ENCODE data around the gene ATIC. TPM values are rescaled to one million over a fixed set of nuclear protein-coding genes. Genes with fewer than 3 reads are reported as not detected.

ATIC gene
- total and polyA plus RNA-seq, 12 donors = 33.7 to 164 (median 83.3) TPM

DNA sequence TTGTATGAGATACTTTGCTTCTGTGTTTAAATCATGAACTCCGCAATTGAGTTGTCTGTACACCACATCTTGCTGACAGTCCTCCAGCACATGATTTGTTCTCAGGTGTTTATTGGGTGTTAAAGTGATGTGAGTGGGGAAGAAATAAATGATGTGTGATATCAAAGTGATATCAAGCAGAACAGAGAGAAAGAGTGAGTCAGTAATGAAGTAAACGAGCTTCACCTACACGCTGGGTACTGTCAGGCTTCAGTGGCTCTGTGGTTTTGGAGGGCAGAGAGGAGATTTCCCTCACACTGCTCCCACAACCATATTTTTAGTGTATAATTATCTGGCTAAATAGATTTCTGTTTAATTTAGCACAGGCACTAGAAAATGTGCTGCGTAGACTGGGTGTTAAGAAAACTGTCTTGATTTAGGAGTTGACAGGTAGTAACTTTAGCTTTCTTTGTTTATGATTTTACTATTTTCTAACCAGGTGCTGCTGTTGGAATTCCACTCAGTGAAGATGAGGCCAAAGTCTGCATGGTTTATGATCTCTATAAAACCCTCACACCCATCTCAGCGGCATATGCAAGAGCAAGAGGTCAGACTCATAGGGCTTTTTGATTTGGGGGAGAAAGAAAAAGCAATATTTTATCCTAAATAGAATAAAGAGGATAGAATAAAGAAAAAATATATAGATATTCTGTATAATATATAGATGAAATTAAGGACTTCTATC is 21.2 kb downstream of the ATIC start:
- intact Hi-C loops (cut with DNase I) = no loop called here
- 92 to 98% (median 95%) methylated on average over 5 of the region's 5 CpGs for WGBS, 4 donors
- TF ChIP-seq, protein P1, sequence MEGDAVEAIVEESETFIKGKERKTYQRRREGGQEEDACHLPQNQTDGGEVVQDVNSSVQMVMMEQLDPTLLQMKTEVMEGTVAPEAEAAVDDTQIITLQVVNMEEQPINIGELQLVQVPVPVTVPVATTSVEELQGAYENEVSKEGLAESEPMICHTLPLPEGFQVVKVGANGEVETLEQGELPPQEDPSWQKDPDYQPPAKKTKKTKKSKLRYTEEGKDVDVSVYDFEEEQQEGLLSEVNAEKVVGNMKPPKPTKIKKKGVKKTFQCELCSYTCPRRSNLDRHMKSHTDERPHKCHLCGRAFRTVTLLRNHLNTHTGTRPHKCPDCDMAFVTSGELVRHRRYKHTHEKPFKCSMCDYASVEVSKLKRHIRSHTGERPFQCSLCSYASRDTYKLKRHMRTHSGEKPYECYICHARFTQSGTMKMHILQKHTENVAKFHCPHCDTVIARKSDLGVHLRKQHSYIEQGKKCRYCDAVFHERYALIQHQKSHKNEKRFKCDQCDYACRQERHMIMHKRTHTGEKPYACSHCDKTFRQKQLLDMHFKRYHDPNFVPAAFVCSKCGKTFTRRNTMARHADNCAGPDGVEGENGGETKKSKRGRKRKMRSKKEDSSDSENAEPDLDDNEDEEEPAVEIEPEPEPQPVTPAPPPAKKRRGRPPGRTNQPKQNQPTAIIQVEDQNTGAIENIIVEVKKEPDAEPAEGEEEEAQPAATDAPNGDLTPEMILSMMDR (IDR thresholded peaks at IDR 0.05) = no peak
- TF ChIP-seq POLR2A (IDR thresholded peaks at IDR 0.05) = no peak
- Histone ChIP-seq H3K36me3 (replicated peaks in 1 of 2) (peaks cover 0 to 37% of the 10 kb centered on the region in 2 donors), H3K27ac (no peak overlapping the region), H3K4me1 (replicated peaks in 1 of 2) (no peaks in the 10 kb centered on the region), H3K4me3 (no peak overlapping the region), H3K9me3 (replicated peaks in 1 of 3) (no peaks in the 10 kb centered on the region), H3K27me3 (no peaks in the 10 kb centered on the region)
- DNase-seq = no peak

DNA sequence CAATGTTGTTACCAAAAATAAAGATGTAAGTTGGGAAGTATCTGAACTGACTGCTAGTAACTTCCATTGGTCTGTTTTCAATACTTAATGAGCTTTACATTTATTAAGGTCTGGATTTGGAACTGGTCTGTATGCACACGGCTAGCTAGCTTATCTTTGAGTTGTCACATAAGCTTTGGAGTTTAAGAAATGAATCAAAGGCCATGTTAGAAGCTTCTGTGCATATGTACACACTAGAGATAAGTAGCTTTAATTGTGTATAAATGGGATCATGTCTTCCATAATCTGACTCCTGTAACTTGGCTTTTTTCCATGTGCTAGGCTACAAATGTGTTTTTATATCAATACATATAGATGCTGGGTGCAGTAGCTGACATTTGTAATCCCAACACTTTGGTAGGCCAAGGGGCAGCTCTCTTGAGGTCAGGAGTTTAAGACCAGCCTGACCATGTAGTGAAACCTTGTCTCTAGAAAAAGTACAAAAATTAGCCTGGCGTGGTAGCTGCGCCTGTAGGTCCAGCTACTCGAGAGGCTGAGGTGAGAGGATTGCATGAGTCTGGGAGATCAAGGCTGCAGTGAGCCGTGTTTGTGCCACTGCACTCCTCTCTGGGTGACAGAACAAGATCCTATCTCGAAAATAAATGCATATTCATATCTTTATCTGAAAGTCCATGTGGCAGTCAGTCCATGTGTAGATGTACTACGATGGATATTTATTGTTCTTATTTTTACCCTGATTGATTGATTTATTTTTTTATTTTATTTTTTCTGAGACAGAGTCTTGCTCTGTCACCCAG is 27.2 kb downstream of the ATIC start:
- intact Hi-C loops (cut with DNase I) = no loop called here
- H3K36me3 ChIP-seq (replicated peaks in 1 of 2) = peaks cover 0 to 45% of the 10 kb centered on the region in 2 donors
- H3K4me1 ChIP-seq (replicated peaks in 1 of 2) = no peaks in the 10 kb centered on the region
- H3K27ac ChIP-seq = no peak overlapping the region
- no peak for TF ChIP-seq POLR2A (IDR thresholded peaks at IDR 0.05)
- TF ChIP-seq, protein P1 (IDR thresholded peaks at IDR 0.05) = no peak
- H3K4me3 ChIP-seq = no peak overlapping the region
- 93 to 97% (median 96%) methylated on average over 7 of the region's 7 CpGs for WGBS, 4 donors
- no peak for DNase-seq
- no peaks in the 10 kb centered on the region for H3K27me3 ChIP-seq
- H3K9me3 ChIP-seq (replicated peaks in 1 of 3) = no peaks in the 10 kb centered on the region

DNA sequence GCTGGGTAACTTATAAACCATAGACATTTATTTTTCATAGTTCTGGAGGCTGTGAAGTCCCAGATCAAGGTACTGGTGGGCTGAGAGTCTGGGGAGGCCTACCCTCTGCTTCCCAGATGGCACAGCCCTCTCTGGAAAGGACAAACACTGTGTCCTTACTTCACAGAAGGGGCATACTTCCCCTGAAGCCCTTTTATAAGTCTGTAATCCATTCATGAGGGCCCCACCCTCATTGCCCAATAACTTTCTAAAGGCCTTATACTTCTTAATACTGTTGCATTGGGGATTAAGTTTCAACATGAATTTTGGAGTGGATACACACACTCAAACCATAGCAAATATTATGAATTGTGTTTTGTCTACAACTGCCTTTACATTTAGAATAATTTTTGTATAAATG is 36.0 kb downstream of the ATIC start:
- H3K4me3 ChIP-seq = no peak overlapping the region
- H3K27me3 ChIP-seq = no peaks in the 10 kb centered on the region
- DNase-seq = no peak
- no peaks in the 10 kb centered on the region for H3K4me1 ChIP-seq (replicated peaks in 1 of 2)
- TF ChIP-seq, protein P1 (IDR thresholded peaks at IDR 0.05) = no peak
- no peak overlapping the region for H3K27ac ChIP-seq
- intact Hi-C loops (cut with DNase I) = no loop called here
- peaks cover 0 to 51% of the 10 kb centered on the region in 2 donors for H3K36me3 ChIP-seq (replicated peaks in 1 of 2)
- H3K9me3 ChIP-seq (replicated peaks in 1 of 3) = no peaks in the 10 kb centered on the region

DNA sequence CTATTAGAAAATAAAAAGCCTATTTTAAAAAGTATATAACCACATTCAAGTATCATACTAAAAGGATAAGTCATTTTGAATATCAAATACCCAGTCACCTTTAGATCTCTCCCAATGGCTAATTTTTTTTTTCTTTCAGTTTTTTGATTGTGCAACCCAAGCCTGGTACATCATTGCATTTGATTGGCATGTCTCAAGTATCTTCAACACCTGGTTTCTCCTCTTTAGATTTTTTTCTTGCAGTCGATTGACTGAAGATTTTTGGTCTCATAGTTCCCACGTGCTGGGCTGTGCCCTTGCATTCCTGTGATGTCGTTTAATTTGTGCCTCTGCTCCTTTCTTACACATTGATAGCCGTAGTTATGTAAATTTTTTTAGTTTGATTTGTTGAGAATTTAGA is 40.7 kb downstream of the ATIC start:
- Histone ChIP-seq H3K4me1 (replicated peaks in 1 of 2) (no peaks in the 10 kb centered on the region), H3K27me3 (no peaks in the 10 kb centered on the region), H3K4me3 (no peak overlapping the region), H3K36me3 (replicated peaks in 1 of 2) (peaks cover 0 to 19% of the 10 kb centered on the region in 2 donors), H3K9me3 (replicated peaks in 1 of 3) (no peaks in the 10 kb centered on the region), H3K27ac (no peak overlapping the region)
- TF ChIP-seq, protein P1 (IDR thresholded peaks at IDR 0.05) = no peak
- no peak for TF ChIP-seq POLR2A (IDR thresholded peaks at IDR 0.05)
- no peak for DNase-seq
- WGBS, 4 donors = 47 to 79% (median 64%) methylated on average over 4 of the region's 4 CpGs
- intact Hi-C loops (cut with DNase I) = no loop called here

Data from adrenal gland (tissue), 12 donors.